Mesenchymal stem cell (in vitro differentiated cells and primary cell): ENCODE results near the gene SSC5D.
"Not testable (repeated sequence)": the region's sequence is repeated elsewhere in the genome, so short reads cannot be mapped to it uniquely, and the experiment has no call there.

Experiments used
- DNase-seq: peaks from one replicate; pipeline ENCODE4 v3.0.0-alpha.2; 2013
- H2AFZ ChIP-seq: one replicate; pipeline ENCODE4 v1.6.1; 2013; ENCODE audit warnings: low read depth, mild to moderate bottlenecking, control low read depth, inconsistent platforms, low read length, moderate library complexity
- H2AK5ac ChIP-seq: 2 replicates; pipeline ENCODE4 v1.6.1; 2013; ENCODE audit warnings: low read length, moderate library complexity, mild to moderate bottlenecking, inconsistent platforms; ENCODE audit not compliant: severe bottlenecking
- H2BK120ac ChIP-seq: one replicate; pipeline ENCODE4 v1.6.1; 2013; ENCODE audit warnings: low read depth, mild to moderate bottlenecking, inconsistent platforms, low read length, moderate library complexity
- H2BK12ac ChIP-seq, 2 experiments: one replicate each; pipeline ENCODE4 v1.6.1; 2013; ENCODE audit warnings: inconsistent platforms in 2 of 2, low read length in 2 of 2, mild to moderate bottlenecking in 2 of 2, moderate library complexity in 2 of 2, control low read depth in 1 of 2
- H2BK15ac ChIP-seq: one replicate; pipeline ENCODE4 v1.6.1; 2013; ENCODE audit warnings: mild to moderate bottlenecking, low read depth, inconsistent platforms; ENCODE audit not compliant: poor library complexity, severe bottlenecking
- H2BK5ac ChIP-seq: 2 replicates; pipeline ENCODE4 v1.6.1; 2013; ENCODE audit warnings: low read depth, mild to moderate bottlenecking, low read length, control low read depth, inconsistent platforms; ENCODE audit not compliant: poor library complexity, severe bottlenecking
- H3K14ac ChIP-seq, 2 experiments: one replicate each; pipeline ENCODE4 v1.6.1; 2013; ENCODE audit warnings: inconsistent platforms in 2 of 2, low read length in 2 of 2, control low read depth in 1 of 2, mild to moderate bottlenecking in 1 of 2, moderate library complexity in 1 of 2
- H3K18ac ChIP-seq, 2 experiments: one replicate each; pipeline ENCODE4 v1.6.1; 2013; ENCODE audit warnings: inconsistent platforms in 2 of 2, low read length in 2 of 2, control low read depth in 1 of 2, low read depth in 1 of 2, mild to moderate bottlenecking in 1 of 2
- H3K23ac ChIP-seq, 2 experiments: one replicate each; pipeline ENCODE4 v1.6.1; 2013; ENCODE audit warnings: inconsistent platforms in 2 of 2, low read length in 2 of 2, mild to moderate bottlenecking in 2 of 2, moderate library complexity in 2 of 2, control low read depth in 1 of 2
- H3K27ac ChIP-seq: 2 replicates; pipeline ENCODE4 v1.5.1; 2013; ENCODE audit warnings: mild to moderate bottlenecking, moderate library complexity, low read length, control low read depth, inconsistent platforms; ENCODE audit not compliant: poor library complexity, severe bottlenecking
- H3K27me3 ChIP-seq, 2 experiments: 2 replicates each; pipeline versions ENCODE4 v1.6.1 to v1.7.0; 2013; ENCODE audit warnings: low read length in 2 of 2, mild to moderate bottlenecking in 2 of 2, moderate library complexity in 2 of 2, control low read depth in 1 of 2, inconsistent platforms in 1 of 2; ENCODE audit not compliant: control insufficient read depth in 1 of 2, insufficient read depth in 1 of 2
- H3K36me3 ChIP-seq, 2 experiments: 2 replicates each; pipeline versions ENCODE4 v1.6.1 to v1.7.0; 2013; ENCODE audit warnings: low read length in 2 of 2, control low read depth in 1 of 2, inconsistent platforms in 1 of 2, low read depth in 1 of 2, mild to moderate bottlenecking in 1 of 2; ENCODE audit not compliant: insufficient read depth in 2 of 2, control insufficient read depth in 1 of 2
- H3K4ac ChIP-seq, 2 experiments: one replicate each; pipeline ENCODE4 v1.6.1; 2013; ENCODE audit warnings: inconsistent platforms in 2 of 2, low read length in 2 of 2, mild to moderate bottlenecking in 2 of 2, moderate library complexity in 2 of 2, control low read depth in 1 of 2, low read depth in 1 of 2
- H3K4me1 ChIP-seq: 2 replicates; pipeline ENCODE4 v1.6.1; 2013; ENCODE audit warnings: low read depth, low read length, control low read depth; ENCODE audit not compliant: control insufficient read depth, insufficient read depth
- H3K4me2 ChIP-seq: 2 replicates; pipeline ENCODE4 v1.6.1; 2013; ENCODE audit warnings: low read length, mild to moderate bottlenecking, inconsistent platforms; ENCODE audit not compliant: poor library complexity, severe bottlenecking
- H3K4me3 ChIP-seq, 2 experiments: 2 replicates each; pipeline versions ENCODE4 v1.5.1 to v1.7.0; 2013; ENCODE audit warnings: low read length in 2 of 2, mild to moderate bottlenecking in 2 of 2, control low read depth in 1 of 2, low read depth in 1 of 2; ENCODE audit not compliant: insufficient read depth in 1 of 2
- H3K79me1 ChIP-seq: replicated peaks from 2 replicates; pipeline ENCODE4 v1.6.1; 2013; ENCODE audit warnings: mild to moderate bottlenecking, control low read depth, low read length, inconsistent platforms; ENCODE audit not compliant: poor library complexity, severe bottlenecking
- H3K9ac ChIP-seq: 2 replicates; pipeline ENCODE4 v1.7.0; 2013; ENCODE audit warnings: mild to moderate bottlenecking, low read length, moderate library complexity
- H3K9me3 ChIP-seq: 2 replicates; pipeline ENCODE4 v1.7.0; 2013; ENCODE audit warnings: mild to moderate bottlenecking, low read length; ENCODE audit not compliant: control insufficient read depth
- H4K8ac ChIP-seq: one replicate; pipeline ENCODE4 v1.6.1; 2013; ENCODE audit warnings: inconsistent platforms, mild to moderate bottlenecking, low read length, moderate library complexity
- H4K91ac ChIP-seq: one replicate; pipeline ENCODE4 v1.6.1; 2013; ENCODE audit warnings: mild to moderate bottlenecking, low read length, inconsistent platforms
- WGBS: methylation state at CpG from one replicate; pipeline ENCODE4 v1.1.7; 2013; ENCODE audit warnings: mixed read lengths; 5-methylcytosine and 5-hydroxymethylcytosine counted together

SSC5D gene

DNA sequence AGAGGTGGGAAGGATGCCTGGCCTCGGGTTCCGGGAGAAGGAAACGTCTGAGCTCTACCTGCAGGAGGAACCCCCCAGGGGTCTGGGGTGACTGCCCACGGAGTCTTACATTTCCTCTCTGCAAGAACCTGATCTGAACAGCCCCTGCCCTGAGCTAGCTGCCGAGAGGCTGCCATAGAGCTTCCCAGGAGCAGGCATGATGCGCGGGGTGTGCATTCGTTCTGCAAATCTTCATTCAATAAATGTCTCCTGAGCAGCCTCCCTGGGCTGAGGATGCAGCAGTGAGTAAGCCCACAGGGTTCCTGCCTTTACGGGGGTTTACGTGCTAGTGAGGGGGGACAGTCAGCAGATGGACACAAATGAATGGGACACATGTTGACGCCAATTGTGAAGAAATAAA is 43.6 kb upstream of the SSC5D start:
- Histone ChIP-seq H3K36me3 (peaks cover 0 to 2% of the 10 kb centered on the region in 2 experiments), H2BK15ac (no peak overlapping the region), H3K9me3 (no peaks in the 10 kb centered on the region), H4K8ac (no peak overlapping the region), H2AFZ (no peak overlapping the region), H3K27ac (no peak overlapping the region), H3K4me3 (no peak overlapping the region), H3K9ac (no peak overlapping the region), H3K27me3 (peaks cover 79% of the 10 kb centered on the region in 2 experiments), H2BK12ac (no peak overlapping the region), H3K4ac (no peak overlapping the region), H2BK120ac (no peak overlapping the region), H3K23ac (no peak overlapping the region), H3K4me2 (no peak overlapping the region), H3K14ac (no peak overlapping the region), H3K4me1 (peaks cover 23% of the 10 kb centered on the region), H3K18ac (no peak overlapping the region), H2BK5ac (no peak overlapping the region), H2AK5ac (no peak overlapping the region), H4K91ac (no peak overlapping the region), H3K79me1 (no peaks in the 10 kb centered on the region)
- 56% methylated on average over 11 of the region's 11 CpGs for WGBS
- no peak for DNase-seq

DNA sequence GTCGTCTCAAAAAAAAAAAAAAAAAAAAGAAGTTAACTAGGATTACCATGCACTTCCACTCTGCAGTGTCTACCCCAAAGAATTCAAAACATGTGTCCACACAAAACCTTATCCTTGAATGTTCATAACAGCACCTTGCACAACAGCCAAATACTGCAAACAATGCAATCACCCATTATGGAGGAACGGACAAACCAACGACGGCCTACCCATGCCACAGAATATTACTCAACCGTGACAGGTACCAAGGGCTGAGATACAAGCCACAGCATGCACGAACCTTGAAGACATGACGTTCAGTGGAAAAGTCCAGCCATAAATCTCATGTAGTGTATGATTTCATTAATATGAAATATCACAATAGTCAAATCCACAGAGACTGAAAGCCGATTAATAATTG is 42.2 kb upstream of the SSC5D start:
- Histone ChIP-seq H3K4me3 (no peak overlapping the region), H3K23ac (no peak overlapping the region), H3K79me1 (no peaks in the 10 kb centered on the region), H3K18ac (no peak overlapping the region), H3K14ac (no peak overlapping the region), H3K27me3 (peaks cover 76 to 77% of the 10 kb centered on the region in 2 experiments), H3K4ac (no peak overlapping the region), H4K8ac (no peak overlapping the region), H2BK15ac (no peak overlapping the region), H3K9me3 (no peaks in the 10 kb centered on the region), H2BK5ac (no peak overlapping the region), H2AK5ac (no peak overlapping the region), H2BK12ac (no peak overlapping the region), H3K36me3 (peaks cover 0 to 2% of the 10 kb centered on the region in 2 experiments), H3K9ac (no peak overlapping the region), H2AFZ (no peak overlapping the region), H3K27ac (no peak overlapping the region), H2BK120ac (no peak overlapping the region), H3K4me2 (no peak overlapping the region), H4K91ac (no peak overlapping the region), H3K4me1 (peaks cover 22% of the 10 kb centered on the region)
- no peak for DNase-seq
- WGBS = 93% methylated on average over 6 of the region's 8 CpGs

DNA sequence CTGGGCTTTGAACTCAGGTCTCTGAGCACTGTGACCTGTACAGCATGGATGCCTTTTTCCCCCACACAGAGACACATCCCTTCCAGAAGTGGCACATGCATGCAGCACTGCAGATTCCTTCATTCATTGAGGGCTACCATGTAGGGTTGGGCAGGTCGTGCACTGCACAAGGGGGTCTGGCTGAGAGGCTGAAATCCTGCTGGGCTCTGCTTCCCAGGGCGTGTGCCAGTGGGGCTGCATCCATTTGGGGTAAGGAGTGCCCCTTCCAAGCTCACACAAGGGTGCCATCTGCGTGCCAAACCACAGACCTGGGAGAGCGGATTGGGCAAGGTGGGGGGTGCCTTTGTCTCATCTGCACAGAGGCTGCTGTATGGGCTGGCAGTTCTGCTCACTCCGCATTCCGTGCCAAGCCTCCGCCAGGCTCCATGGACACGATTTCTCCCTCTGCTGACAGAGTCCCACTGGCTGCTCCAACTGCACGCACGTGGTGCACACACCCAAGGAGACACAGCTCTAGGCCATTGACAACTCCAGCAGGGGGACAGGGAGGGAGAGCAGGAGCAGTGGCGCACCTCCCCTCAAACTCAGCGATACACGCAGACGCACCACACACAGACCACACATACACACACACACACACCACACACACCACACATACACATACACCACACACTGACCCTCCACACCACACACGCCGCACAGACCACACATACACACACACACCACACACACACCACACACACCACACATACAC is 40.6 kb upstream of the SSC5D start:
- peak; percentile 35 for DNase-seq
- Histone ChIP-seq H3K27ac (no peak overlapping the region), H3K18ac (no peak overlapping the region), H3K9ac (no peak overlapping the region), H2BK12ac (no peak overlapping the region), H3K79me1 (no peaks in the 10 kb centered on the region), H3K14ac (no peak overlapping the region), H3K9me3 (no peaks in the 10 kb centered on the region), H3K4ac (no peak overlapping the region), H4K8ac (no peak overlapping the region), H3K4me2 (no peak overlapping the region), H2BK120ac (no peak overlapping the region), H3K23ac (no peak overlapping the region), H3K27me3 (peaks cover 76 to 78% of the 10 kb centered on the region in 2 experiments), H3K36me3 (no peaks in the 10 kb centered on the region), H2BK15ac (no peak overlapping the region), H3K4me1 (peaks cover 28% of the 10 kb centered on the region), H2AFZ (no peak overlapping the region), H4K91ac (no peak overlapping the region), H2AK5ac (no peak overlapping the region), H2BK5ac (no peak overlapping the region), H3K4me3 (no peak overlapping the region)
- WGBS = 67% methylated on average over 16 of the region's 16 CpGs

GRCh38 chr19:55448175-55448490 is 40.1 kb upstream of the SSC5D start:
- WGBS = 95% methylated on average over 5 of the region's 5 CpGs
- H3K27ac ChIP-seq, H2BK5ac ChIP-seq, DNase-seq, H3K18ac ChIP-seq, H3K23ac ChIP-seq, H2AK5ac ChIP-seq, H3K9me3 ChIP-seq, H3K79me1 ChIP-seq, H2AFZ ChIP-seq, H3K14ac ChIP-seq, H3K36me3 ChIP-seq, H3K4ac ChIP-seq, H2BK15ac ChIP-seq, H3K9ac ChIP-seq, H2BK12ac ChIP-seq, H3K4me2 ChIP-seq, H4K8ac ChIP-seq, H2BK120ac ChIP-seq: not testable (repeated sequence)
- peak overlapping the region in 1 of 2 experiments; percentile 30 for H3K4me3 ChIP-seq
- H4K91ac ChIP-seq = peak overlapping the region; percentile 82
- peaks cover 25% of the 10 kb centered on the region for H3K4me1 ChIP-seq
- H3K27me3 ChIP-seq = peaks cover 73 to 74% of the 10 kb centered on the region in 2 experiments
